HL-60 (cell line): ENCODE data around the gene CAMKK2.

Experiments used
- POLR2AphosphoS5 ChIP-seq: IDR thresholded peaks from 2 replicates; pipeline ENCODE4 v1.6.1; 2012; ENCODE audit warnings: low read depth
- REST ChIP-seq: IDR thresholded peaks from 2 replicates; pipeline ENCODE4 v1.6.1; 2012; ENCODE audit warnings: low read depth; ENCODE audit not compliant: insufficient replicate concordance
- TF ChIP-seq, protein P1 (sequence below): IDR thresholded peaks from one replicate; pipeline ENCODE4 v1.5.1; 2011; ENCODE audit warnings: low read length, control low read depth, inconsistent platforms; ENCODE audit not compliant: insufficient read depth

- TF ChIP-seq, protein P1, sequence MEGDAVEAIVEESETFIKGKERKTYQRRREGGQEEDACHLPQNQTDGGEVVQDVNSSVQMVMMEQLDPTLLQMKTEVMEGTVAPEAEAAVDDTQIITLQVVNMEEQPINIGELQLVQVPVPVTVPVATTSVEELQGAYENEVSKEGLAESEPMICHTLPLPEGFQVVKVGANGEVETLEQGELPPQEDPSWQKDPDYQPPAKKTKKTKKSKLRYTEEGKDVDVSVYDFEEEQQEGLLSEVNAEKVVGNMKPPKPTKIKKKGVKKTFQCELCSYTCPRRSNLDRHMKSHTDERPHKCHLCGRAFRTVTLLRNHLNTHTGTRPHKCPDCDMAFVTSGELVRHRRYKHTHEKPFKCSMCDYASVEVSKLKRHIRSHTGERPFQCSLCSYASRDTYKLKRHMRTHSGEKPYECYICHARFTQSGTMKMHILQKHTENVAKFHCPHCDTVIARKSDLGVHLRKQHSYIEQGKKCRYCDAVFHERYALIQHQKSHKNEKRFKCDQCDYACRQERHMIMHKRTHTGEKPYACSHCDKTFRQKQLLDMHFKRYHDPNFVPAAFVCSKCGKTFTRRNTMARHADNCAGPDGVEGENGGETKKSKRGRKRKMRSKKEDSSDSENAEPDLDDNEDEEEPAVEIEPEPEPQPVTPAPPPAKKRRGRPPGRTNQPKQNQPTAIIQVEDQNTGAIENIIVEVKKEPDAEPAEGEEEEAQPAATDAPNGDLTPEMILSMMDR: no peak
- no peak for TF ChIP-seq REST
- TF ChIP-seq POLR2AphosphoS5: no peak
Measured at GRCh38 chr12:121232977-121233627, 63.4 kb downstream of the CAMKK2 start.
